Aorta (tissue), 5 donors: ENCODE data around the gene POC1B. TPM values are rescaled to one million over a fixed set of nuclear protein-coding genes. Genes with fewer than 3 reads are reported as not detected.

Experiments
- ATAC-seq: fragments of 200-7000 bp; cut with Tn5 transposase; one replicate; pipeline ENCODE4 v1.9.1; 2022; ENCODE audit warnings: moderate library complexity; ENCODE audit not compliant: low FRiP score
- DNase-seq, 2 donors: peaks; one replicate each; pipeline ENCODE4 v3.0.0-alpha.2; 2020
- H3K27ac ChIP-seq, 2 donors: one replicate each; pipeline ENCODE4 v1.5.1; 2013; ENCODE audit warnings: low read length in 2 of 2, mild to moderate bottlenecking in 2 of 2, moderate library complexity in 2 of 2, control low read depth in 1 of 2, inconsistent platforms in 1 of 2, low read depth in 1 of 2
- H3K27me3 ChIP-seq, 2 donors: one replicate each; pipeline ENCODE4 v1.6.1; 2013; ENCODE audit warnings: control low read depth in 1 of 2, low read length in 1 of 2, mild to moderate bottlenecking in 1 of 2, moderate library complexity in 1 of 2; ENCODE audit not compliant: insufficient read depth in 2 of 2, control insufficient read depth in 1 of 2
- H3K36me3 ChIP-seq, 2 donors: one replicate each; pipeline ENCODE4 v1.6.1; 2013; ENCODE audit warnings: control low read depth in 1 of 2, low read length in 1 of 2, mild to moderate bottlenecking in 1 of 2; ENCODE audit not compliant: insufficient read depth in 2 of 2, control insufficient read depth in 1 of 2
- H3K4me1 ChIP-seq, 2 donors: one replicate each; pipeline ENCODE4 v1.6.1; 2013; ENCODE audit warnings: low read length in 2 of 2, control low read depth in 1 of 2, mild to moderate bottlenecking in 1 of 2, moderate library complexity in 1 of 2; ENCODE audit not compliant: insufficient read depth in 2 of 2, control insufficient read depth in 1 of 2
- H3K4me3 ChIP-seq, 2 donors: one replicate each; pipeline ENCODE4 v1.5.1; 2013; ENCODE audit warnings: low read length in 2 of 2, control low read depth in 1 of 2, mild to moderate bottlenecking in 1 of 2
- H3K9me3 ChIP-seq: one replicate; pipeline ENCODE4 v1.6.1; 2013; ENCODE audit warnings: mild to moderate bottlenecking, low read length; ENCODE audit not compliant: control insufficient read depth
- WGBS, 2 donors: extraction: QIAGEN DNeasy Blood & Tissue Kit; methylation state at CpG; one replicate each; pipeline ENCODE4 v1.1.7; 2013; 5-methylcytosine and 5-hydroxymethylcytosine counted together
- intact Hi-C, 2 donors: fragments of 100-400 bp; cut with DNase I; formaldehyde crosslinking; loops; one replicate each; pipeline versions ENCODE4 v1.14.2 to v1.15.0; 2022
- polyA plus RNA-seq, 2 donors: library from polyadenylated mRNA; stranded (reverse); fragments of 200-250 nt; gene quantifications; one replicate each; pipeline ENCODE4 v1.2.3, GENCODE V29; 2013
- total RNA-seq, 2 donors: library from RNA; stranded (reverse); fragmentation: NEBNext Ultra II Directional; extraction: Animal tissue kit (Norgen Biotek cat#: 25700); gene quantifications; one replicate each; pipeline ENCODE4 v1.2.1, GENCODE V29; 2021
- donor health status: healthy with polysubstance abuse.
- donor health status: Bipolar disorder and iron deficiency.
- donor health status: DM: no; HTN: no; CAD: no.
- donor health status: DM: no; HTN: no; CAD: no.
- donor health status: DM: yes; HTN: yes; CAD: no.

Gene POC1B
- total and polyA plus RNA-seq, 4 donors = 7.3 to 21.9 (median 20.6) TPM

DNA sequence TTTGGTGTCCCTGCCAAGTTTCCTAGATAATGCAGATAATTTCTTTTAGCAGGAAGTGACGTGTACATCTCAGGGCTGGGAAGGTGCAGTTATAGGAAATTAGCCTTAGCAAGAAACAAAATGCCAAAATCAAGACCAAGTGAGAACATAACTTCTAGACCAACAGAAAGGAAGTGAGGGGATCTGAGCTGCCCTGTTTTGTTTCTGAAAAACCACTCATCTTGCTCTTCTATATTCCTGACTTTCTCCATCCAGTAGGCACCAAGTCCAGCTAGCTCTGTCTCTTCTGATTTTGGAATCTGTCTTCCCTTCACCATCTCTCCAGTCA, 149.7 kb downstream of the POC1B start:
- H3K36me3 ChIP-seq = no peaks in the 10 kb centered on the region
- 60 to 67% methylated on average over 1 of the region's 1 CpG for WGBS, 2 donors
- peak overlapping the region in 1 of 2 donors; percentile 23 for H3K27ac ChIP-seq
- H3K27me3 ChIP-seq = no peaks in the 10 kb centered on the region
- H3K4me3 ChIP-seq = no peak overlapping the region
- no peaks in the 10 kb centered on the region for H3K9me3 ChIP-seq
- no peak for ATAC-seq
- no peak for DNase-seq
- peaks cover 0 to 6% of the 10 kb centered on the region in 2 donors for H3K4me1 ChIP-seq
- intact Hi-C loops = loop anchor here in 1 of 2 donors (2.0 kb wide), 1 partner anchor 77 kb away; no protein-coding TSS in a partner anchor

DNA sequence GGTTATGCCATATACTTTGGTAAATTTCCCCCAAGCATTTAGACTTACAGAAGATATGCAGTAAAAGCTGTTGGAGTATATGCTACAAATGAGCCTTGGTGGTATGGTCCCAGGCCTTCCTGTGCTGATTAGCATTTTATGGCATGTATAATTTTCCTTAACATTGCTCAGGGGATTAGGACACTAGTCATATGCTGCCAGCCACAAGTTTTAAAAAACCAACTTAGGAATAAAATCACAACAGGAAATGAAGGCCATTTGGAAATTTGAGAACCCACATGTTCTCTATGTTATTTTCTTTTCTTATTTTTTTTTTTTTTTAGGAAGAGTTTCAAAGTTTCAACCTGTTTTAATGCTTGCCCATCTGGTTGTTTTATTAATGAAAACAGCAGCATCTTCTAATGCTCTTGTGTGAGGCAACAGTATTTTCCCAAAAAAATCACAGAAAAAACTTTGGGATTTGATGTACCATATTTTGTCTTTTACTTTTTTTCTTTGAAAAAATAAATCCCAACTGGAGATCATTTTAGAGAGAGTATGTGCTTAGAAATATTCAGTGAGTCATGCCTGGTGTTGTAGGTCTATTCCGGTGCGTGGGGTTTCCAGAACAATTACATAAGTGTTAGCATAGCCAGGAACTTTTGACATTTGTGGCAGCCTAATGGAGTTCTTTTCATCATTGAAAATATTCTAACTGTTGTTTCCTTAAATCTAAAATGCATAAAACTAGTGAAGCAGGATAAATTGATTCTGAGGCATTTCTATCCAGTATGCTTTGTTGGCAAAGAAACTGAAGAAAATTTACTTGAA, 151.9 kb downstream of the POC1B start:
- Histone ChIP-seq H3K4me1 (peaks cover 0 to 6% of the 10 kb centered on the region in 2 donors), H3K4me3 (no peak overlapping the region), H3K36me3 (no peaks in the 10 kb centered on the region), H3K27ac (peak overlapping the region; percentile 24 to 81), H3K9me3 (no peaks in the 10 kb centered on the region), H3K27me3 (no peaks in the 10 kb centered on the region)
- intact Hi-C loops = no loop called here
- 0 to 3% methylated on average over 2 of the region's 2 CpGs for WGBS, 2 donors
- peak; percentile 77 for ATAC-seq
- no peak for DNase-seq

DNA sequence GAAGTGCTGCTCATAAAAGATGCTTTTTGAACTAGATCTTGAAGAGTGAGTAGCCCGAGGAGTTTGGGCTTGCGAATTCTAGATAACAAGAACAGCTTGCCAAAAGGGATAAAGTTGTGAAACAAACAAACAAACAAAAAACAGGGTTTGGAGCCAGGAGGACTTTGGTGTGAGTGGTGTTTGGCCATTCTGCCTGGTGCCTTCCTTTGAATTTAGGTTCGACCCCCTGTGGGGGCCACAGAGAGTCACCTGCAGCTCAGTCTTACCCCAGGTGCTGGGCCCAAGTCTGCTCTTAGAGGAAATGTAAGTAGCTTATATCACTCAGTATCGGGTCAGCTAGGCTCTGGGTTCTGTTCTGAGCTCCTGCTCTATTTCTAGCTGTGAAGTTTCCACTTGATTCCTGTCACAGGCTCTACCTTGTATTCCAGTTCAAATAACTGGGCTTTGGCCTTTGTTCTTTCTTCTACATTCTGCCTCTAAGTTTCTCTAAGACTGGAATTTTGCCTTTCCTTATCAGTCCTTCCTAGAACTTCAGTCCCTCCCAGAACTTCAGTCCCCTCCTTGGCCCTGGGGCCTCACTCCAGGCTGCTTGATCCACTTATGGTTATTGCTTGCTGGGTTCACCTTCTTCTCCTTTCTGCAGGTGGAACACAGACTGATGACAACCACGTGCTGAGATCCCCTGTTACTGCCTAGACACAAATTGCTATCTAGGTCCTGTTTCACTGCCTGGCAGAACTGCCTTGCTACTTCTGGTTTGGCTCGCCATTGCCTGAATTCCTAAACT, 153.1 kb downstream of the POC1B start:
- DNase-seq = no peak
- ATAC-seq = no peak
- Histone ChIP-seq H3K36me3 (no peaks in the 10 kb centered on the region), H3K4me3 (no peak overlapping the region), H3K4me1 (peaks cover 0 to 8% of the 10 kb centered on the region in 2 donors), H3K27me3 (no peaks in the 10 kb centered on the region), H3K9me3 (no peaks in the 10 kb centered on the region), H3K27ac (peak overlapping the region; percentile 65 to 85)
- intact Hi-C loops = no loop called here
- 43 to 46% methylated on average over 6 of the region's 6 CpGs for WGBS, 2 donors

DNA sequence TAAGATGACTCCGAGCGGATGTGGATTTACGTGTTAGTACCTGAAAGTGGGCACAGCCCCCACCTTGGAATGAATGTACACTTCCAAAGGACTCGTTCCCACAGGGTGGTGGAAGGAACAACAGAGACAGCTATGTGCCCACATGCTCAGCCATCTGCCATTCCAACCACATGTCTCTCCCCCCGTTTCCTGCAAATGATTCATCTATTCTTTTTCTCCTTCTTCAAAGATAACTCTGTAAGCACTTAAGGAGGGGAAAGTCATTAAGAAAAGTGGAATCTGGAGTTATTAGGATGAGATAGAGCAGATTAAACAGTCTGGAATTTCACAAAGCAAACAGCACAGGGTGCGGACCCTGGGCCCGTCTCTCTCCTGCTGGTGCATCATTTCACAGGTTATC, 155.0 kb downstream of the POC1B start:
- Histone ChIP-seq H3K27me3 (no peaks in the 10 kb centered on the region), H3K27ac (no peak overlapping the region), H3K4me1 (peaks cover 0 to 8% of the 10 kb centered on the region in 2 donors), H3K9me3 (no peaks in the 10 kb centered on the region), H3K4me3 (no peak overlapping the region), H3K36me3 (no peaks in the 10 kb centered on the region)
- DNase-seq = no peak
- intact Hi-C loops = no loop called here
- 78 to 82% methylated on average over 7 of the region's 7 CpGs for WGBS, 2 donors
- no peak for ATAC-seq

DNA sequence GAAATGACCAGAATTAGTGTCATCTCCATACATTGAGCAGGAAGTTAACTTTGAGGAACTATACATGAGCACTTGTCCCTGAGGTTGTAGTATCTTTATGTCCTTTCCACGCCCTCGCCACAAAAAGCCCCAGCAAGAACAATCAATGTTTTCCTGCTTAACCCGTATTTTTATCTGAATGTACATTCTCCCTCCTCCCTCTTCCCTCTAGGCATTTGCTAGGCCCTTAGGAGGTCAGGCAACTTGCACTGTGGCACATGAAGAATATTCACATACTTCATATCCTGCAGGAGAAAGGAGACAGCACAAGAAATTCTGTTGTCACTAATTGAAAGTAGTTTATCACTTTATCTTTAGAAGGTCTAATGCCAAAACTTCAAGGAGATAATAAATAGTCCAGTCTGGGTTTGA, 155.4 kb downstream of the POC1B start:
- WGBS, 2 donors = 81 to 84% methylated on average over 3 of the region's 3 CpGs
- intact Hi-C loops = no loop called here
- no peak for ATAC-seq

More for the DNA sequence above, 155.4 kb downstream of the POC1B start:
- H3K4me1 ChIP-seq = peaks cover 0 to 8% of the 10 kb centered on the region in 2 donors
- no peak overlapping the region for H3K27ac ChIP-seq
- no peaks in the 10 kb centered on the region for H3K36me3 ChIP-seq
- no peaks in the 10 kb centered on the region for H3K27me3 ChIP-seq
- no peak for DNase-seq
- no peak overlapping the region for H3K4me3 ChIP-seq
- H3K9me3 ChIP-seq = no peaks in the 10 kb centered on the region

Other genes with a start within 250 kb of the POC1B start
- 10 to 100 TPM; 94.6 to 96.8 TPM for gene DUSP6, start 173.5 kb downstream of the POC1B start, total RNA-seq
- 10 to 100 TPM; 19.8 to 33.4 TPM for gene DUSP6, start 173.5 kb downstream of the POC1B start, polyA plus RNA-seq
- 1 to 10 TPM; 7.4 TPM for gene GALNT4, start 1.3 kb downstream of the POC1B start, total RNA-seq
- gene GALNT4, start 1.3 kb downstream of the POC1B start, polyA plus RNA-seq = 1 to 10 TPM; 2.8 to 4.4 TPM
- 10 to 100 TPM; 26.8 to 44.8 TPM for gene ATP2B1, start 182.8 kb upstream of the POC1B start, total RNA-seq
- 1 to 10 TPM; 5.7 to 8.3 TPM for gene ATP2B1, start 182.8 kb upstream of the POC1B start, polyA plus RNA-seq